C1 segment of cervical spinal cord (tissue), 14 donors: Measurements from ENCODE around the gene ULK3.

Experiments
- DNase-seq, 14 donors: peaks; one replicate each; lab custom pipeline; 2025; lab: John Stamatoyannopoulos, UW

Gene ULK3

GRCh38 chr15:74868059-74868458 is 25.1 kb upstream of the ULK3 start:
- DNase-seq, result peak in 1 of 14 donors; percentile 12

- no peak for DNase-seq
These were observed 24.6 kb upstream of the ULK3 start for GRCh38 chr15:74867466-74868038.

- DNase-seq, result no peak
These were observed 23.1 kb upstream of the ULK3 start for GRCh38 chr15:74866090-74866489.

- DNase-seq, result no peak
These were observed 22.4 kb upstream of the ULK3 start for GRCh38 chr15:74865316-74865715.

- DNase-seq, result no peak
These were observed 21.3 kb upstream of the ULK3 start for GRCh38 chr15:74864296-74864695.

- no peak for DNase-seq
These were observed 20.5 kb upstream of the ULK3 start for GRCh38 chr15:74863239-74864056.

- peak in 1 of 14 donors; percentile 4 for DNase-seq
These were observed 15.4 kb upstream of the ULK3 start for GRCh38 chr15:74858369-74858740.

GRCh38 chr15:74857671-74858368 is 14.9 kb upstream of the ULK3 start:
- peak in 1 of 14 donors; percentile 31 for DNase-seq

- no peak for DNase-seq
These were observed 14.2 kb upstream of the ULK3 start for GRCh38 chr15:74857082-74857655.

- no peak for DNase-seq
These were observed 13.6 kb upstream of the ULK3 start for GRCh38 chr15:74856537-74856936.

- DNase-seq, result peak in 1 of 14 donors; percentile 7
These were observed 12.9 kb upstream of the ULK3 start for GRCh38 chr15:74855857-74856256.

GRCh38 chr15:74854453-74855022 is 11.6 kb upstream of the ULK3 start:
- DNase-seq, result no peak

GRCh38 chr15:74851960-74852359 is 9.0 kb upstream of the ULK3 start:
- DNase-seq, result no peak

- DNase-seq, result no peak
These were observed 7.4 kb upstream of the ULK3 start for GRCh38 chr15:74850393-74850792.

GRCh38 chr15:74847432-74847831 is 4.5 kb upstream of the ULK3 start:
- DNase-seq, result peak in 3 of 14 donors; percentile 15 to 42 (median 39)

GRCh38 chr15:74845581-74845980 is 2.6 kb upstream of the ULK3 start:
- no peak for DNase-seq

GRCh38 chr15:74845208-74845568 is 2.2 kb upstream of the ULK3 start:
- DNase-seq, result no peak

- no peak for DNase-seq
These were observed 1.6 kb upstream of the ULK3 start for GRCh38 chr15:74844319-74845207.

GRCh38 chr15:74843891-74844299 is 939 bp upstream of the ULK3 start:
- DNase-seq, result no peak

- no peak for DNase-seq
These were observed 481 bp upstream of the ULK3 start for GRCh38 chr15:74843445-74843828.

- peak in 1 of 14 donors; percentile 40 for DNase-seq
These were observed 1.0 kb downstream of the ULK3 start for GRCh38 chr15:74841891-74842373.
